GM12878 (cell line): ENCODE measurements around the gene CNTNAP2. TPM values are rescaled to one million over a fixed set of nuclear protein-coding genes. Genes with fewer than 3 reads are reported as not detected.

Experiments used
- ATAC-seq: fragments of 200-7000 bp; cut with Tn5 transposase; 3 replicates; pipeline ENCODE4 v1.9.1; 2020; ENCODE audit warnings: mild to moderate bottlenecking, moderate library complexity
- BruUV-seq: library from RNA; stranded (reverse); fragments of 400-500 nt; replicated peaks from 2 replicates; lab custom pipeline; 2021; lab: Mats Ljungman, UMichigan
- CTCF ChIA-PET: fragments of 300-600 bp; sonication (Branson Sonifier 250); formaldehyde crosslinking; extraction: SDS; loops from one replicate; lab custom pipeline; 2021; ENCODE audit warnings: inconsistent platforms; lab: Yijun Ruan, JAX
- POLR2A ChIA-PET: fragments of 350-600 bp; formaldehyde crosslinking; extraction: SDS; loops from one replicate; lab custom pipeline; 2021; ENCODE audit warnings: inconsistent platforms; lab: Charles Lee
- RAD21 ChIA-PET: fragments of 300-600 bp; sonication (Branson Sonifier 250); formaldehyde crosslinking; loops from one replicate; lab custom pipeline; 2023; ENCODE audit warnings: antibody characterized with exemption; ENCODE audit not compliant: unreplicated experiment; lab: Charles Lee
- SMC1A ChIA-PET: fragments of 300-600 bp; sonication (Branson Sonifier 250); formaldehyde crosslinking; loops from one replicate; lab custom pipeline; 2023; ENCODE audit not compliant: unreplicated experiment, uncharacterized antibody; lab: Charles Lee
- DNase-seq: peaks from one replicate; pipeline ENCODE4 v3.0.0-alpha.2; 2011; ENCODE audit warnings: low read depth, low spot score
- FAIRE-seq: peaks from 3 replicates; lab custom pipeline; 2011; peaks lifted over from hg19 to GRCh38; lab: Jason Lieb, UNC
- H2AFZ ChIP-seq: 2 replicates; pipeline ENCODE4 v1.6.0; 2011; ENCODE audit warnings: low read depth, low read length, control low read depth; ENCODE audit not compliant: control insufficient read depth
- H3K27ac ChIP-seq: 2 replicates; pipeline ENCODE4 v1.5.1; 2011; ENCODE audit warnings: control low read depth; ENCODE audit not compliant: control insufficient read depth, insufficient read depth
- H3K27me3 ChIP-seq, 2 experiments: replicated peaks in 1 of 2; 2 replicates each; pipeline versions ENCODE4 v1.6.0 to v1.6.1; 2011; ENCODE audit warnings: low read length in 1 of 2; ENCODE audit not compliant: control insufficient read depth in 2 of 2, insufficient read depth in 2 of 2
- H3K36me3 ChIP-seq, 2 experiments: 2 replicates each; pipeline ENCODE4 v1.5.1; 2011; ENCODE audit warnings: low read length in 1 of 2; ENCODE audit not compliant: control insufficient read depth in 2 of 2, insufficient read depth in 2 of 2
- H3K4me1 ChIP-seq: 2 replicates; pipeline ENCODE4 v1.6.1; 2011; ENCODE audit warnings: mild to moderate bottlenecking, low read length, moderate library complexity, mixed read lengths; ENCODE audit not compliant: control insufficient read depth, insufficient read depth
- H3K4me2 ChIP-seq: 2 replicates; pipeline ENCODE4 v1.6.0; 2011; ENCODE audit warnings: control low read depth; ENCODE audit not compliant: control insufficient read depth, insufficient read depth
- H3K4me3 ChIP-seq: fragments of 200-600 bp; sonication (generic); 2 replicates; pipeline ENCODE4 v1.5.1; 2016
- H3K79me2 ChIP-seq: 2 replicates; pipeline ENCODE4 v1.6.0; 2011; ENCODE audit warnings: low read length; ENCODE audit not compliant: control insufficient read depth, insufficient read depth
- H3K9ac ChIP-seq: 2 replicates; pipeline ENCODE4 v1.8.0; 2011; ENCODE audit warnings: low read length, control low read depth, mixed read lengths; ENCODE audit not compliant: control insufficient read depth, insufficient read depth
- H3K9me3 ChIP-seq: replicated peaks from 3 replicates; pipeline ENCODE4 v1.5.1; 2011; ENCODE audit warnings: mild to moderate bottlenecking, low read length; ENCODE audit not compliant: control insufficient read depth, insufficient read depth
- H4K20me1 ChIP-seq: 2 replicates; pipeline ENCODE4 v1.6.0; 2011; ENCODE audit not compliant: control insufficient read depth, insufficient read depth
- ATF3 ChIP-seq: IDR thresholded peaks from 2 replicates; pipeline ENCODE4 v1.6.1; 2011; ENCODE audit warnings: low read depth, mild to moderate bottlenecking, low read length, moderate library complexity, borderline replicate concordance; ENCODE audit errors: extremely low read depth
- KDM1A ChIP-seq: fragments of 200-600 bp; sonication (generic); IDR thresholded peaks from 2 replicates; pipeline ENCODE4 v1.6.1; 2016; ENCODE audit warnings: borderline replicate concordance
- KLF5 ChIP-seq: fragments of 450-650 bp; IDR thresholded peaks from 2 replicates; pipeline ENCODE4 v1.6.1; 2014; ENCODE audit warnings: mild to moderate bottlenecking; ENCODE audit not compliant: partially characterized antibody
- POU2F2 ChIP-seq: IDR thresholded peaks from 3 replicates; pipeline ENCODE4 v1.6.1; 2011; ENCODE audit warnings: low read depth, mild to moderate bottlenecking, low read length, borderline replicate concordance
- RAD51 ChIP-seq: fragments of 450-650 bp; IDR thresholded peaks from 2 replicates; pipeline ENCODE4 v1.6.1; 2016; ENCODE audit warnings: moderate library complexity, mild to moderate bottlenecking, inconsistent platforms
- SMC3 ChIP-seq: IDR thresholded peaks from 2 replicates; pipeline ENCODE4 v1.6.1; 2011; ENCODE audit warnings: low read length, improper control_type of control experiment, borderline replicate concordance
- ZNF592 ChIP-seq: fragments of 450-650 bp; IDR thresholded peaks from 2 replicates; pipeline ENCODE4 v1.6.1; 2017; ENCODE audit warnings: mild to moderate bottlenecking, moderate library complexity
- ZSCAN29 ChIP-seq: fragments of 450-650 bp; IDR thresholded peaks from 2 replicates; pipeline ENCODE4 v1.6.1; 2017; ENCODE audit warnings: mild to moderate bottlenecking, moderate library complexity
- WGBS: methylation state at CpG from one replicate; pipeline ENCODE4 v1.1.6; 2016; ENCODE audit warnings: low lambda C conversion rate; ENCODE audit not compliant: insufficient replicate concordance, insufficient coverage; ENCODE audit errors: missing lambda C conversion rate; 5-methylcytosine and 5-hydroxymethylcytosine counted together
- in situ Hi-C: fragments of 300-500 bp; cut with MboI; formaldehyde crosslinking; loops from 9 replicates; pipeline ENCODE4 v1.14.3; 2018; ENCODE audit warnings: mixed read lengths
- intact Hi-C: fragments of 100-400 bp; cut with micrococcal nuclease; formaldehyde crosslinking; loops from one replicate; pipeline ENCODE4 v1.14.2; 2022; ENCODE audit not compliant: unreplicated experiment
- polyA plus RNA-seq, 11 experiments: library from polyadenylated mRNA; depleted of rRNA in 4 of 11; unstranded in 6 of 11; stranded (reverse) in 5 of 11; fragments of >200 nt; fragmentation: Nextera tagmentation in 4 of 11; fragmentation: Illumina TruSeq in 1 of 11; extraction: Ambion mirVana in 4 of 11; extraction: Trizol in 1 of 11; gene quantifications; 1 replicate in 1 of 11; 2 replicates in 10 of 11; pipeline versions ENCODE4 v1.2.1 to v1.2.3, GENCODE V29; 2011 to 2016; ENCODE audit warnings: inconsistent platforms in 2 of 11, missing spikeins in 2 of 11, low read depth in 1 of 11
- total RNA-seq, 4 experiments: library from RNA; depleted of rRNA in 3 of 4; stranded (reverse); fragments of >200 nt in 3 of 4; fragmentation: Illumina TruSeq in 1 of 4; extraction: Trizol in 1 of 4; gene quantifications; 2 replicates each; pipeline versions ENCODE4 v1.2.1 to v1.2.3, GENCODE V29; 2013 to 2021
- TF ChIP-seq, protein P1 (sequence below): IDR thresholded peaks from 2 replicates; pipeline ENCODE4 v1.6.1; 2011; ENCODE audit warnings: mild to moderate bottlenecking, low read depth, low read length, moderate library complexity; ENCODE audit not compliant: insufficient replicate concordance

Gene CNTNAP2
- total and polyA plus RNA-seq, 10 of the 15 experiments (the other 5 are each of a cell fraction or from before 2014, with no cell fraction given), result 0.03 to 0.08 (median 0.03) TPM; not detected in 7

GRCh38 chr7:146736446-146737190 lies 620.0 kb downstream of the CNTNAP2 start:
- no peaks in the 10 kb centered on the region for H4K20me1 ChIP-seq
- ChIA-PET POLR2A (no interaction called here), CTCF (no interaction called here), SMC1A (no interaction called here), RAD21 (no interaction called here)
- FAIRE-seq (no peak), DNase-seq (no peak), ATAC-seq (no peak)
- H3K4me3 ChIP-seq, result no peak overlapping the region
- no peak overlapping the region for H3K27ac ChIP-seq
- H3K36me3 ChIP-seq, result no peaks in the 10 kb centered on the region
- no peaks in the 10 kb centered on the region for H3K79me2 ChIP-seq
- WGBS, result 20% methylated on average over 5 of the region's 5 CpGs
- in situ Hi-C loops, result no loop called here
- no peak overlapping the region for H2AFZ ChIP-seq
- BruUV-seq, result no TSS peak
- intact Hi-C loops, result no loop called here
- no peaks in the 10 kb centered on the region for H3K4me1 ChIP-seq
- H3K9me3 ChIP-seq, result no peaks in the 10 kb centered on the region
- no peak overlapping the region for H3K4me2 ChIP-seq
- TF ChIP-seq ZNF592 (no peak), RAD51 (no peak), SMC3 (no peak), KLF5 (no peak), ATF3 (no peak), ZSCAN29 (no peak), POU2F2 (no peak), KDM1A (no peak)
- TF ChIP-seq, protein P1, sequence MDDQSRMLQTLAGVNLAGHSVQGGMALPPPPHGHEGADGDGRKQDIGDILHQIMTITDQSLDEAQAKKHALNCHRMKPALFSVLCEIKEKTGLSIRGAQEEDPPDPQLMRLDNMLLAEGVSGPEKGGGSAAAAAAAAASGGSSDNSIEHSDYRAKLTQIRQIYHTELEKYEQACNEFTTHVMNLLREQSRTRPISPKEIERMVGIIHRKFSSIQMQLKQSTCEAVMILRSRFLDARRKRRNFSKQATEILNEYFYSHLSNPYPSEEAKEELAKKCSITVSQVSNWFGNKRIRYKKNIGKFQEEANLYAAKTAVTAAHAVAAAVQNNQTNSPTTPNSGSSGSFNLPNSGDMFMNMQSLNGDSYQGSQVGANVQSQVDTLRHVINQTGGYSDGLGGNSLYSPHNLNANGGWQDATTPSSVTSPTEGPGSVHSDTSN, result no peak
- H3K27me3 ChIP-seq, result no peaks in the 10 kb centered on the region
- H3K9ac ChIP-seq, result no peak overlapping the region
